ENCODE measurements around the gene SCN3B.

The SCN3B gene

GRCh38 chr11:123587044-123587443 lies 67.4 kb downstream of the SCN3B start (continued):
- TF ChIP-seq PRDM1 (tag by site-specific recombination; IDR thresholded peaks at IDR 0.05), result no peak
- no peak for TF ChIP-seq GLI4 (tag by site-specific recombination; IDR thresholded peaks at IDR 0.05)
- TF ChIP-seq PRDM4 (tag by site-specific recombination; IDR thresholded peaks at IDR 0.05), result no peak

GRCh38 chr11:123586568-123586967 lies 67.9 kb downstream of the SCN3B start:
- CTCF ChIA-PET, result interaction anchor here (0.5 to 1.8 kb wide), 2 partner anchors 10 to 485 kb away, joined by 3 to 10 read pairs; no protein-coding TSS in a partner anchor
- H3K27ac ChIP-seq (ENCODE audit: extremely low read depth, low read depth, low read length), result no peak overlapping the region
- POLR2A ChIA-PET, result no interaction called here

More at GRCh38 chr11:123586568-123586967, 67.9 kb downstream of the SCN3B start:
- H3K36me3 ChIP-seq (ENCODE audit: control insufficient read depth in 2 of 2, insufficient read depth in 1 of 2, low read length in 2 of 2), result peaks cover 0 to 7% of the 10 kb centered on the region in 2 experiments; a peak in 1 of 3 replicates
- no peak for TF ChIP-seq ZNF544 (tag by site-specific recombination; IDR thresholded peaks at IDR 0.05)
- TF ChIP-seq ZSCAN5A (tag by site-specific recombination; IDR thresholded peaks at IDR 0.05), result no peak
- TF ChIP-seq ZNF692 (tag by site-specific recombination; IDR thresholded peaks at IDR 0.05), result no peak
- no peak for TF ChIP-seq REPIN1 (tag by site-specific recombination; IDR thresholded peaks at IDR 0.05; ENCODE audit: low read depth)
- TF ChIP-seq BCL11A (tag by site-specific recombination; IDR thresholded peaks at IDR 0.05; ENCODE audit: low read depth), result no peak
- no peak for TF ChIP-seq ZNF549 (tag by site-specific recombination; IDR thresholded peaks at IDR 0.05)
- no peak for TF ChIP-seq MYNN (tag by site-specific recombination; IDR thresholded peaks at IDR 0.05; ENCODE audit: borderline replicate concordance)
- no peak for TF ChIP-seq KLF9 (tag by site-specific recombination; IDR thresholded peaks at IDR 0.05; ENCODE audit: low read depth)
- no peak for TF ChIP-seq ZNF639 (tag by site-specific recombination; IDR thresholded peaks at IDR 0.05)
- TF ChIP-seq EGR2 (tag by site-specific recombination; IDR thresholded peaks at IDR 0.05; ENCODE audit: low read depth), result no peak
- no peak for TF ChIP-seq ZNF140 (tag by site-specific recombination; IDR thresholded peaks at IDR 0.05)
- no peak for TF ChIP-seq SP2 (tag by site-specific recombination; IDR thresholded peaks at IDR 0.05)
- TF ChIP-seq ZNF354C (tag by site-specific recombination; IDR thresholded peaks at IDR 0.05; ENCODE audit: borderline replicate concordance, low read depth), result no peak
- TF ChIP-seq ZNF488 (tag by site-specific recombination; IDR thresholded peaks at IDR 0.05), result no peak
- TF ChIP-seq MEIS1 (CRISPR knock-in tag; IDR thresholded peaks at IDR 0.05; ENCODE audit: borderline replicate concordance), result no peak
- no peak for TF ChIP-seq ZNF521 (tag by site-specific recombination; IDR thresholded peaks at IDR 0.05)
- no peak for TF ChIP-seq ZNF670 (tag by site-specific recombination; IDR thresholded peaks at IDR 0.05; ENCODE audit: low read depth)
- TF ChIP-seq ZNF404 (tag by site-specific recombination; IDR thresholded peaks at IDR 0.05), result no peak
- no peak for TF ChIP-seq ZNF133 (tag by site-specific recombination; IDR thresholded peaks at IDR 0.05)
- no peaks in the 10 kb centered on the region for H3K9me3 ChIP-seq (ENCODE audit: control insufficient read depth, insufficient read depth, low read depth, low read length)
- H3K4me1 ChIP-seq (ENCODE audit: control insufficient read depth, insufficient read depth, low read length), result no peaks in the 10 kb centered on the region
- no peak overlapping the region for H3K4me3 ChIP-seq (ENCODE audit: low read depth, low read length)

Measured in HEK293 (cell line).